ENCODE data around the gene PDZRN4. TPM values are rescaled to one million over a fixed set of nuclear protein-coding genes. Genes with fewer than 3 reads are reported as not detected.

The PDZRN4 gene
- total and polyA plus RNA-seq, 8 donors, result 0.58 to 29.0 (median 2.2) TPM

- 33 to 60% (median 43%) methylated on average over 1 of the region's 1 CpG for WGBS, 5 donors
- H3K36me3 ChIP-seq, result no peaks in the 10 kb centered on the region
- intact Hi-C loops (cut with DNase I; ENCODE audit: low total_unique reads), result no loop called here
- no peak for TF ChIP-seq EP300 (IDR thresholded peaks at IDR 0.05)
- H3K4me1 ChIP-seq, result no peaks in the 10 kb centered on the region
- no peak overlapping the region for H3K4me3 ChIP-seq
- no peak for DNase-seq
- no peak overlapping the region for H3K27ac ChIP-seq
- no peaks in the 10 kb centered on the region for H3K27me3 ChIP-seq
- no peaks in the 10 kb centered on the region for H3K9me3 ChIP-seq
These were observed 35.9 kb downstream of the PDZRN4 start for GRCh38 chr12:41224066-41224465.

GRCh38 chr12:41225179-41225578 is 37.1 kb downstream of the PDZRN4 start:
- no peaks in the 10 kb centered on the region for H3K4me1 ChIP-seq
- no peak for TF ChIP-seq POLR2AphosphoS5 (IDR thresholded peaks at IDR 0.05)
- no peak for TF ChIP-seq EP300 (IDR thresholded peaks at IDR 0.05)
- no peak for TF ChIP-seq POLR2A (IDR thresholded peaks at IDR 0.05)
- TF ChIP-seq CTCF (IDR thresholded peaks at IDR 0.05), result no peak
- no peak overlapping the region for H3K27ac ChIP-seq
- H3K36me3 ChIP-seq, result no peaks in the 10 kb centered on the region
- no peaks in the 10 kb centered on the region for H3K27me3 ChIP-seq
- WGBS, 5 donors, result 77 to 88% (median 78%) methylated on average over 1 of the region's 1 CpG
- DNase-seq, result no peak
- intact Hi-C loops (cut with DNase I; ENCODE audit: low total_unique reads), result no loop called here
- no peaks in the 10 kb centered on the region for H3K9me3 ChIP-seq
- no peak overlapping the region for H3K4me3 ChIP-seq

- Histone ChIP-seq H3K27me3 (no peaks in the 10 kb centered on the region), H3K4me1 (no peaks in the 10 kb centered on the region), H3K36me3 (no peaks in the 10 kb centered on the region), H3K4me3 (no peak overlapping the region), H3K27ac (no peak overlapping the region), H3K9me3 (peaks cover 0 to 6% (median 0%) of the 10 kb centered on the region in 4 donors)
- DNase-seq, result no peak
- intact Hi-C loops (cut with DNase I; ENCODE audit: low total_unique reads), result no loop called here
- 68 to 82% (median 75%) methylated on average over 3 of the region's 3 CpGs for WGBS, 5 donors
- TF ChIP-seq CTCF (IDR thresholded peaks at IDR 0.05) (no peak), POLR2AphosphoS5 (IDR thresholded peaks at IDR 0.05) (no peak), EP300 (IDR thresholded peaks at IDR 0.05) (no peak), POLR2A (IDR thresholded peaks at IDR 0.05) (no peak)
These were observed 40.1 kb downstream of the PDZRN4 start for GRCh38 chr12:41228066-41228820.

GRCh38 chr12:41230756-41231155 is 42.6 kb downstream of the PDZRN4 start:
- WGBS, 5 donors, result 60 to 73% (median 61%) methylated on average over 1 of the region's 1 CpG
- no peak for TF ChIP-seq EP300 (IDR thresholded peaks at IDR 0.05)
- TF ChIP-seq POLR2AphosphoS5 (IDR thresholded peaks at IDR 0.05), result no peak
- no peak for TF ChIP-seq POLR2A (IDR thresholded peaks at IDR 0.05)
- no peak for TF ChIP-seq CTCF (IDR thresholded peaks at IDR 0.05)
- no peak overlapping the region for H3K27ac ChIP-seq
- no peaks in the 10 kb centered on the region for H3K36me3 ChIP-seq
- H3K4me3 ChIP-seq, result no peak overlapping the region
- DNase-seq, result no peak
- intact Hi-C loops (cut with DNase I; ENCODE audit: low total_unique reads), result no loop called here
- peaks cover 0 to 7% (median 0%) of the 10 kb centered on the region in 4 donors for H3K9me3 ChIP-seq
- H3K27me3 ChIP-seq, result no peaks in the 10 kb centered on the region
- no peaks in the 10 kb centered on the region for H3K4me1 ChIP-seq

GRCh38 chr12:41234692-41235091 is 46.6 kb downstream of the PDZRN4 start:
- H3K4me1 ChIP-seq, result peaks cover 0 to 3% (median 0%) of the 10 kb centered on the region in 4 donors
- intact Hi-C loops (cut with DNase I; ENCODE audit: low total_unique reads), result no loop called here
- 29 to 53% (median 42%) methylated on average over 4 of the region's 4 CpGs for WGBS, 5 donors
- peaks cover 0 to 7% (median 0%) of the 10 kb centered on the region in 4 donors for H3K9me3 ChIP-seq
- no peaks in the 10 kb centered on the region for H3K27me3 ChIP-seq
- no peak overlapping the region for H3K4me3 ChIP-seq
- no peak overlapping the region for H3K27ac ChIP-seq
- TF ChIP-seq POLR2AphosphoS5 (IDR thresholded peaks at IDR 0.05) (no peak), EP300 (IDR thresholded peaks at IDR 0.05) (no peak), CTCF (IDR thresholded peaks at IDR 0.05) (no peak)
- H3K36me3 ChIP-seq, result no peaks in the 10 kb centered on the region
- DNase-seq, result no peak

Data from stomach (tissue), 9 donors.